Skeletal muscle satellite cell (primary cell): Measurements from ENCODE around the gene FSD1L.

Source experiments
- H3K27me3 ChIP-seq: 2 replicates; pipeline ENCODE4 v1.7.0; 2013; ENCODE audit warnings: low read length; ENCODE audit not compliant: control insufficient read depth, insufficient read depth
- H3K36me3 ChIP-seq: 2 replicates; pipeline ENCODE4 v1.7.0; 2013; ENCODE audit warnings: mild to moderate bottlenecking, control low read depth, low read length; ENCODE audit not compliant: insufficient read depth
- H3K4me1 ChIP-seq: 2 replicates; pipeline ENCODE4 v1.7.0; 2013; ENCODE audit warnings: low read length; ENCODE audit not compliant: control insufficient read depth, insufficient read depth
- H3K4me2 ChIP-seq: 2 replicates; pipeline ENCODE4 v1.7.0; 2013; ENCODE audit warnings: mild to moderate bottlenecking, low read length
- H3K4me3 ChIP-seq: 2 replicates; pipeline ENCODE4 v1.7.0; 2013; ENCODE audit warnings: low read length
- H3K9ac ChIP-seq: 2 replicates; pipeline ENCODE4 v1.7.0; 2013; ENCODE audit warnings: mild to moderate bottlenecking, low read depth, low read length, moderate library complexity
- H3K9me3 ChIP-seq: replicated peaks from 2 replicates; pipeline ENCODE4 v1.7.0; 2013; ENCODE audit warnings: mild to moderate bottlenecking, control low read depth, low read length

Gene FSD1L

GRCh38 chr9:105418588-105419500 is 29.0 kb upstream of the FSD1L start:
- Histone ChIP-seq H3K4me3 (no peak overlapping the region), H3K9ac (no peak overlapping the region), H3K27me3 (no peaks in the 10 kb centered on the region), H3K9me3 (no peaks in the 10 kb centered on the region), H3K4me1 (peaks cover 3% of the 10 kb centered on the region), H3K4me2 (no peak overlapping the region), H3K36me3 (no peaks in the 10 kb centered on the region)

GRCh38 chr9:105419816-105420597 is 27.8 kb upstream of the FSD1L start:
- Histone ChIP-seq H3K9me3 (no peaks in the 10 kb centered on the region), H3K27me3 (no peaks in the 10 kb centered on the region), H3K9ac (no peak overlapping the region), H3K4me3 (no peak overlapping the region), H3K4me1 (peaks cover 3% of the 10 kb centered on the region), H3K36me3 (no peaks in the 10 kb centered on the region), H3K4me2 (no peak overlapping the region)

- no peaks in the 10 kb centered on the region for H3K27me3 ChIP-seq
- H3K4me1 ChIP-seq = no peaks in the 10 kb centered on the region
- H3K4me3 ChIP-seq = no peak overlapping the region
- H3K4me2 ChIP-seq = no peak overlapping the region
- no peaks in the 10 kb centered on the region for H3K36me3 ChIP-seq
- H3K9ac ChIP-seq = no peak overlapping the region
- H3K9me3 ChIP-seq = no peaks in the 10 kb centered on the region
These were observed 26.7 kb upstream of the FSD1L start for GRCh38 chr9:105421154-105421553.

GRCh38 chr9:105421864-105422263 is 26.0 kb upstream of the FSD1L start:
- no peaks in the 10 kb centered on the region for H3K36me3 ChIP-seq
- H3K9me3 ChIP-seq = no peaks in the 10 kb centered on the region
- no peaks in the 10 kb centered on the region for H3K27me3 ChIP-seq
- H3K4me2 ChIP-seq = no peak overlapping the region
- no peaks in the 10 kb centered on the region for H3K4me1 ChIP-seq
- H3K4me3 ChIP-seq = no peak overlapping the region
- H3K9ac ChIP-seq = no peak overlapping the region

- Histone ChIP-seq H3K4me1 (no peaks in the 10 kb centered on the region), H3K36me3 (no peaks in the 10 kb centered on the region)
These were observed 21.9 kb upstream of the FSD1L start for GRCh38 chr9:105425816-105426433.

GRCh38 chr9:105426657-105427056 is 21.2 kb upstream of the FSD1L start:
- no peaks in the 10 kb centered on the region for H3K36me3 ChIP-seq
- H3K9ac ChIP-seq = no peak overlapping the region
- H3K4me2 ChIP-seq = no peak overlapping the region
- H3K4me3 ChIP-seq = no peak overlapping the region
- no peaks in the 10 kb centered on the region for H3K9me3 ChIP-seq
- no peaks in the 10 kb centered on the region for H3K27me3 ChIP-seq
- H3K4me1 ChIP-seq = no peaks in the 10 kb centered on the region

More at GRCh38 chr9:105425816-105426433, 21.9 kb upstream of the FSD1L start:
- Histone ChIP-seq H3K27me3 (no peaks in the 10 kb centered on the region), H3K4me2 (no peak overlapping the region), H3K9ac (no peak overlapping the region), H3K9me3 (no peaks in the 10 kb centered on the region), H3K4me3 (no peak overlapping the region)

GRCh38 chr9:105431424-105432246 is 16.2 kb upstream of the FSD1L start:
- Histone ChIP-seq H3K9me3 (no peaks in the 10 kb centered on the region), H3K27me3 (no peaks in the 10 kb centered on the region), H3K4me2 (no peak overlapping the region), H3K4me3 (no peak overlapping the region), H3K9ac (no peak overlapping the region), H3K4me1 (no peaks in the 10 kb centered on the region), H3K36me3 (no peaks in the 10 kb centered on the region)

- Histone ChIP-seq H3K4me1 (no peaks in the 10 kb centered on the region), H3K9me3 (no peaks in the 10 kb centered on the region), H3K36me3 (no peaks in the 10 kb centered on the region), H3K4me2 (no peak overlapping the region), H3K9ac (no peak overlapping the region), H3K27me3 (no peaks in the 10 kb centered on the region), H3K4me3 (no peak overlapping the region)
These were observed 15.5 kb upstream of the FSD1L start for GRCh38 chr9:105432247-105432842.

GRCh38 chr9:105435453-105435852 is 12.4 kb upstream of the FSD1L start:
- Histone ChIP-seq H3K36me3 (no peaks in the 10 kb centered on the region), H3K27me3 (no peaks in the 10 kb centered on the region), H3K4me3 (no peak overlapping the region), H3K9ac (no peak overlapping the region), H3K4me2 (no peak overlapping the region), H3K4me1 (peaks cover 11% of the 10 kb centered on the region), H3K9me3 (no peaks in the 10 kb centered on the region)

- Histone ChIP-seq H3K4me2 (no peak overlapping the region), H3K4me3 (no peak overlapping the region), H3K9me3 (no peaks in the 10 kb centered on the region), H3K36me3 (no peaks in the 10 kb centered on the region), H3K4me1 (peaks cover 11% of the 10 kb centered on the region), H3K27me3 (no peaks in the 10 kb centered on the region), H3K9ac (no peak overlapping the region)
These were observed 11.1 kb upstream of the FSD1L start for GRCh38 chr9:105436783-105437182.
